GM19324 (cell line): ENCODE data around the gene STMN3.
"Not testable (repeated sequence)": the region's sequence is repeated elsewhere in the genome, so short reads cannot be mapped to it uniquely, and the experiment has no call there.

Experiments used
- ATAC-seq: cut with Tn5 transposase; IDR thresholded peaks from one replicate; pipeline ENCODE4 v1.9.1; 2021; ENCODE audit warnings: mild to moderate bottlenecking, moderate library complexity; ENCODE audit not compliant: unreplicated experiment, low FRiP score

The STMN3 gene

DNA sequence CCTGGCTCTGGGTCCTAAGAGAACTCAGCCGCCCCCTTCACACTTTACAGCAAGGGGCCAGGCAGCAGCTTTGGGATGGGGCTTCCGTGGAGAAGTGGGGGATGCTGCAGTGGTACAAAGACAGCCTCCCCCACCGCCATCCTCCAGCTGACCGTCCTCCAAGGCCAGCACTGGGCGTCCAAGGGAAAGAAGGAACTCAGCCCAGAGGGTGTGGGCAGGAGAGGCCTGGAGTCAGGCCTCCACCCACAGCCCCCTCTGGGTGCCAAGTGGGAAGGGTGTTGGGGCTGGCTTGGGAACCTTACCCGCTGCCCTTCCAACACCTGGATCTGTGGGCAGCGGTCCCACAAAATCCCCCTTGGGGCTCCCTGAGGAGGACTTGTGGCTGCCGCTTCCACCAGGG lies 13.1 kb downstream of the STMN3 start:
- ATAC-seq = no peak

GRCh38 chr20:63639093-63639975 lies 13.9 kb downstream of the STMN3 start:
- no peak for ATAC-seq

GRCh38 chr20:63636752-63637628 lies 16.2 kb downstream of the STMN3 start:
- ATAC-seq = no peak

DNA sequence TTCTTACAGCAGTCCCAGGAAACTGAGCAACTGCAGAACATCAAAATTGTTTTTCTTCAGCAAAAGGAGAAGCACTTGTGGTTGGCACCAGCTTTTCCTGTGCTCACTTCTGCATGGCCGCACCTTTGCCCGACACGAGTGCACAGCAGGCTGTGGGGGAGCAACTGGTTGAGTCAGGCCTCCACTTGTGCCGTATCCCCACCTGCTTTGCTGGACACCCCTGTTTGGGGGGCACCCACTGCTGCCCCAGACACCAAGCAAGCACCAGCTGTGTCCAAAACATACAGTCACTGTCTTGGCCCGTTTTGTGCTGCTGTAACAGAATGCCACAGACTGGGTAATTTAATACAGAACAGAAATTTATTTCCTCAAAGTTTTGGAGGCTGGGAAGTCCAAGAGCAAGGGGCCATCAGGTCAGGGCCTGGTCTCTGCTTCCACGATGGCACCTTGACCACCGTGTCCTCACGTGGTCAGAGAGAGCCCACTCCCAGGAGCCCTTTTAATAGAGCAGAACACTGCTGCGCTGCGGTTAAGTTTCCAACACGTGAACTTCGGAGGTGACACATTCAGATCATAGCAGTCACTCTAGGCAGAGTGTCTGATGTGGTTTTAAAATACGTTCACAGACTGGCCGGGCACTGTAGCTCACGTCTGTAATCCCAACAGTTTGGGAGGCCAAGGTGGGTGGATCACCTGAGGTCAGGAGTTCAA lies 17.6 kb downstream of the STMN3 start:
- peak; percentile 49 for ATAC-seq

- no peak for ATAC-seq
Observed at GRCh38 chr20:63633732-63634131, 19.5 kb downstream of the STMN3 start.

GRCh38 chr20:63631426-63631825 lies 21.8 kb downstream of the STMN3 start:
- not testable (repeated sequence) for ATAC-seq

GRCh38 chr20:63630956-63631355 lies 22.3 kb downstream of the STMN3 start:
- not testable (repeated sequence) for ATAC-seq

DNA sequence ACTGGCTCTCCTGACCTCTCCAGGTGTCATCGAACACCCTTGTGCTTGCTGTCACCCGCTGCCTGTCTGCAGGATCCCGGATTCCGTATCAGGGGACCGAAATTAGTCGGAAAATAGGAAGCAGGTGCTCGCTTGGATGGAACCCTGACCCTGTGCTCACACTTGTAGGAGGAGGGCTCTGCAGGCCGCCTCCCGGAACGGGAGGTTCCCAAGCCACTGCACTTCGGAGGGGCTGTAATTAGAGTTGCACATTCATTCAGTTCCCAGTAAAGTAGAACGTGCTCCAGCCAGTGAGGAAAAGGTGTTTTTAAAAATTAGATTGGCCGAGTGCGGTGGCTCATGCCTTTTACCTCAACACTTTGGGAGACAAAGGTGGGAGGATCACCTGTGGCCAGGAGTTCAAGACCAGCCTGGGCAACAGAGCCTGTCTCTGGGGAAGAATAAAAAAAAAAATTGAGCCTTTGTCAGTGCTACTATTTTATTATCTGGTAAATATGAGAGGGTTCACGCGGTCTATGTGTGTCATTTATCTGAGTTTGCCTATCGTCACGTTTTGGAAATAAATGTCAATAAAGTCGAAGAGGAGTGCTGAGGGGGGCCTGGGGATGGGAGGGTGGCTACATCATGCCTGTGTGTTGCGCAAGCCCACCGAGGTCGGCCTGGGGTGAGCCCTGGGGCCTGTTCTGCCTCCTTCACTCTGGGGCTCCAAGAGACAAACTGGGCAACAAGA lies 24.8 kb downstream of the STMN3 start:
- no peak for ATAC-seq

GRCh38 chr20:63627751-63628245 lies 25.4 kb downstream of the STMN3 start:
- no peak for ATAC-seq

GRCh38 chr20:63627129-63627750 lies 26.0 kb downstream of the STMN3 start:
- ATAC-seq = peak; percentile 92

DNA sequence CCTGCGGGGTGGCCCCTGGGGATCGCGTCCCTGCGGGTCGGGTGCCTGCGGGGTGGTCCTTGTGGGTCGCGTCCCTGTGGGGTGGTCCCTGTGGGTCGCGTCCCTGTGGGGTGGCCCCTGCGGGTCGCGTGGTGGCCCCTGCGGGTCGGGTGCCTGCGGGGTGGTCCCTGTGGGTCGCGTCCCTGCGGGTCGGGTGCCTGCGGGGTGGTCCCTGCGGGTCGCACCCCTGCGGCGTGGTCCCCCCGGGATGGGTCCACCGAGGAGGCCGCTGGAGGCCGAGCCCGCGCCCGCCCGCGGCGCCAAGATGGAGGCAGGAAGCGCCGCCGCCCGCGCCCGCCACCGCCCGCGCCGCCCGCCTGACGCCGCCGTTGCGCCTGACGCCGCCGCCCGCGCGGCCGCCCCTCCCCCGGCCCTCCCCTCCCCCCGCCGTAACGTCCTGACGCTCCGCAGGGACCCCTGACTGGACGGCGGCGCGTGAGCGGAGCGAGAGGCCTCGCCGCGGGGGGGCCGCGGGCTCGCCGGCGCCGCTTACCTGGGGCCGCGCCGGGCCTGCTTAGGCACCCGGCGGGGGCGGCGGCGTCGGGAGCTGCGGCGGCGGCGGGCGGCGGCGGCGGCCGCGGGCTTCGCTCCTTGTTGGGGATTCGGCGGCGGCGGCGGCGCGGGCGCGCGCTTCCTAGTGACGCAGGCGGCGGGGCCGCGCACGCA lies 26.6 kb downstream of the STMN3 start, which contains the start of gene GMEB2:
Gene GMEB2, minus strand, starts transcription at position 678 of the 705 bp plus-strand sequence. CDS start 7,704 bp downstream, outside the sequence.
- ATAC-seq = peak; percentile 60

DNA sequence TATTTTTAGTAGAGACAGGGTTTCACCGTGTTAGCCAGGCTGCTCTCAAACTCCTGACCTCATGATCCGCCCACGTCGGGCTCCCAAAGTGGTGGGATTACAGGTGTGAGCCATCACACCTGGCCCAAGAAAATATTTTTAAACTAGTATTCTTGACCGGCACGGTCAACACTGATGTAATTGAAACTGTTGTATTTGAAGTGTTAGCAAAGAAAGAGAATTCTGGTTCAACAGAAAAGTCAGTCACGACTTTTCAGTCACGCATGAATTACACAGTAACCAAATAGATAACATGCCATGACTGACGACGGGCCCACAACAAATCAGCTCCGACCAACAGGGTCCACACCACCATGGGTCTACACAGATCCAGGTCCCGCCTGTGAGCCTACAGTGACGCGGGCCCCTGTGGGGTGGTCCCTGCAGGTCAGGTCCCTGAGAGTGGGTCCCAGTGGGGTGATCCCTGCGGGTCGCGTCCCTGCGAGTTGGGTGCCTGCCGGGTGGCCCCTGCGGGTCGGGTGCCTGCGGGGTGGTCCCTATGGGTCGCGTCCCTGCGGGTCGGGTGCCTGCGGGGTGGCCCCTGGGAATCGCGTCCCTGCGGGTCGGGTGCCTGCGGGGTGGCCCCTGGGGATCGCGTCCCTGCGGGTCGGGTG lies 27.3 kb downstream of the STMN3 start:
- ATAC-seq = no peak

- ATAC-seq = no peak
Observed at GRCh38 chr20:63624486-63624885, 28.7 kb downstream of the STMN3 start.

GRCh38 chr20:63622732-63623131 lies 30.5 kb downstream of the STMN3 start:
- ATAC-seq = no peak

- no peak for ATAC-seq
Observed at GRCh38 chr20:63622096-63622495, 31.1 kb downstream of the STMN3 start.

- no peak for ATAC-seq
Observed at GRCh38 chr20:63620991-63621390, 32.2 kb downstream of the STMN3 start.

GRCh38 chr20:63619505-63619904 lies 33.7 kb downstream of the STMN3 start:
- ATAC-seq = no peak

- no peak for ATAC-seq
Observed at GRCh38 chr20:63619086-63619485, 34.1 kb downstream of the STMN3 start.
